Pancreas (tissue), 10 donors: ENCODE measurements around the gene RASGRP3. TPM values are rescaled to one million over a fixed set of nuclear protein-coding genes. Genes with fewer than 3 reads are reported as not detected.

ENCODE experiments used
- ATAC-seq, 4 donors: fragments of 200-7000 bp; cut with Tn5 transposase; one replicate each; pipeline versions ENCODE4 v1.8.0 to v1.9.1; 2020; ENCODE audit warnings: mild to moderate bottlenecking in 4 of 4, moderate library complexity in 4 of 4
- DNase-seq, 6 donors: peaks; one replicate each; pipeline ENCODE4 v3.0.0-alpha.2; 2020
- FAIRE-seq: peaks from 2 replicates; lab custom pipeline; 2012; peaks lifted over from hg19 to GRCh38; lab: Jason Lieb, UNC
- H3K27ac ChIP-seq, 4 donors: fragments of 200-600 bp; sonication (generic); 1 replicate in 3 of 4; 2 replicates in 1 of 4; pipeline versions ENCODE4 v1.5.0 to v1.8.0; 2020
- H3K27me3 ChIP-seq, 4 donors: fragments of 200-600 bp; one replicate each; pipeline ENCODE4 v1.8.0; 2021
- H3K36me3 ChIP-seq, 3 donors: fragments of 200-600 bp; sonication (generic) in 1 of 3; one replicate each; pipeline versions ENCODE4 v1.5.0 to v1.8.0; 2020 to 2021
- H3K4me1 ChIP-seq, 3 donors: fragments of 200-600 bp; one replicate each; pipeline ENCODE4 v1.8.0; 2021
- H3K4me3 ChIP-seq, 4 donors: fragments of 200-600 bp; sonication (generic) in 2 of 4; one replicate each; pipeline versions ENCODE4 v1.5.0 to v1.8.0; 2020 to 2021
- H3K9me3 ChIP-seq, 4 donors: fragments of 200-600 bp; one replicate each; pipeline ENCODE4 v1.8.0; 2021
- WGBS, 2 donors: extraction: QIAGEN DNeasy Blood & Tissue Kit; methylation state at CpG; one replicate each; pipeline ENCODE4 v1.1.7; 2013; 5-methylcytosine and 5-hydroxymethylcytosine counted together
- intact Hi-C, 3 donors: fragments of 100-400 bp; cut with DNase I; formaldehyde crosslinking; loops; one replicate each; pipeline versions ENCODE4 v1.11.1 to v1.14.2; 2022
- polyA plus RNA-seq, 2 donors: library from polyadenylated mRNA; stranded (reverse); fragments of 200-250 nt; gene quantifications; one replicate each; pipeline ENCODE4 v1.2.3, GENCODE V29; 2013
- total RNA-seq, 6 donors: library from RNA; stranded (reverse); fragmentation: NEBNext Ultra II Directional in 4 of 6; extraction: Animal tissue kit (Norgen Biotek cat#: 25700) in 4 of 6; gene quantifications; one replicate each; pipeline versions ENCODE4 v1.2.1 to v1.2.4, GENCODE V29; 2021 to 2023
- TF ChIP-seq, protein P1 (sequence below), 4 donors: fragments of 200-600 bp; sonication (generic) in 3 of 4; IDR thresholded peaks; one replicate each; pipeline versions ENCODE4 v1.5.0 to v1.8.0; 2021; ENCODE audit warnings: antibody characterized with exemption in 4 of 4
- donor health status: healthy with polysubstance abuse.
- donor health status: DM: no; HTN: no; CAD: no; lungs with moderate emphysema.
- donor health status: DM: no; HTN: no; CAD: no.
- donor health status: control.
- donor health status: control.
- donor health status: Bipolar disorder and iron deficiency.
- donor health status: DM: yes; HTN: yes; CAD: no.
- donor health status: DM: no; HTN: no; CAD: no.
- donor health status: DM: no; HTN: no; CAD: no.
- donor health status: DM: yes; HTN: yes; CAD: no.

Gene RASGRP3
- total and polyA plus RNA-seq, 8 donors, result 0.92 to 14.9 (median 3.0) TPM

DNA sequence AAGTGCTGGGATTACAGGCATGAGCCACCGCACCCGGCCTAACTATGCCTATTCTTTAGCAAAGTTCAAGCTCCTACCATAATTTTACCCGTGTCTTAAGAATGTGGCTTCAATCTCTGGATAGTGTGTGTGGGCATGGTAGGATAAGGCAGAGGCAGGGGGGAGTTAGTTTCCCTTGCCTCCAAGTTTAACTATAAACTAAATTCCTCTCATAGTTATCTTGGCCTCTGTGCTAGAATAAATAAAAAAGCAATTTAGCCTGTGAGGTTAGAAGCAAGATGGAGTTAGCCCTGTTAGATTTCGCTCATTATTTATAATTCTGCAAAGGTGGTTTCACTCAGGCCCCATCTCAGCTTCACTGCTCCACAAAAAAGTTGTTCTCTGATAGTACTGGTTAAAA is 129.7 kb downstream of the RASGRP3 start:
- H3K36me3 ChIP-seq, result no peaks in the 10 kb centered on the region
- no peak for FAIRE-seq
- no peak for DNase-seq
- no peaks in the 10 kb centered on the region for H3K4me1 ChIP-seq
- no peak overlapping the region for H3K4me3 ChIP-seq
- H3K9me3 ChIP-seq, result no peaks in the 10 kb centered on the region
- no peak for ATAC-seq
- H3K27me3 ChIP-seq, result no peaks in the 10 kb centered on the region
- intact Hi-C loops, result no loop called here
- no peak overlapping the region for H3K27ac ChIP-seq
- 91% methylated on average over 4 of the region's 4 CpGs for WGBS, 2 donors
- TF ChIP-seq, protein P1, sequence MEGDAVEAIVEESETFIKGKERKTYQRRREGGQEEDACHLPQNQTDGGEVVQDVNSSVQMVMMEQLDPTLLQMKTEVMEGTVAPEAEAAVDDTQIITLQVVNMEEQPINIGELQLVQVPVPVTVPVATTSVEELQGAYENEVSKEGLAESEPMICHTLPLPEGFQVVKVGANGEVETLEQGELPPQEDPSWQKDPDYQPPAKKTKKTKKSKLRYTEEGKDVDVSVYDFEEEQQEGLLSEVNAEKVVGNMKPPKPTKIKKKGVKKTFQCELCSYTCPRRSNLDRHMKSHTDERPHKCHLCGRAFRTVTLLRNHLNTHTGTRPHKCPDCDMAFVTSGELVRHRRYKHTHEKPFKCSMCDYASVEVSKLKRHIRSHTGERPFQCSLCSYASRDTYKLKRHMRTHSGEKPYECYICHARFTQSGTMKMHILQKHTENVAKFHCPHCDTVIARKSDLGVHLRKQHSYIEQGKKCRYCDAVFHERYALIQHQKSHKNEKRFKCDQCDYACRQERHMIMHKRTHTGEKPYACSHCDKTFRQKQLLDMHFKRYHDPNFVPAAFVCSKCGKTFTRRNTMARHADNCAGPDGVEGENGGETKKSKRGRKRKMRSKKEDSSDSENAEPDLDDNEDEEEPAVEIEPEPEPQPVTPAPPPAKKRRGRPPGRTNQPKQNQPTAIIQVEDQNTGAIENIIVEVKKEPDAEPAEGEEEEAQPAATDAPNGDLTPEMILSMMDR (IDR thresholded peaks at IDR 0.05), result no peak

- ATAC-seq, result no peak
Measured at GRCh38 chr2:33606622-33607021, 130.2 kb downstream of the RASGRP3 start.

DNA sequence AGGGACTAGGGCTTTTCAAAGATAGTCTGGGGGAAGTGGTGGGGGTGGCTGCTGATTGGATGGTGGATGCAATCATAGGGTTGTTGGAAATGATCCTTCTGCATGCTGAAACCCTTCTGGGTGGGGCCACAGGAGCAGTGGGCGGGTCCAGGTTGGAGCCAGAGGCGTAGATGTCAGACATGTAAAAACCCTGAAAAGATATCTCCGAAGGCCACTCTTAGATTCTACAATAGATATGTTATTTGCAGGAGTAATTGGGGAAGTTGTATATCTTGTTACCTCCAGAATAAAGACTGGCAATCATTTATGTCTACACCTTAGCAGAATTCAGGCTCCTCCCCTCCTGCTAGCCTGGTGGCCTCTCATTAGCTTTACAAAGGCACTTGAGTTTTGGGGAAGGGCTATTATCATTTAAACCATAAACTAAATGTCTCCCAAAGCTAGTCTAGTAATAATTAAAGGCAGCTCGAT is 130.8 kb downstream of the RASGRP3 start:
- intact Hi-C loops, result no loop called here
- H3K36me3 ChIP-seq, result no peaks in the 10 kb centered on the region
- H3K27ac ChIP-seq, result no peak overlapping the region
- H3K27me3 ChIP-seq, result no peaks in the 10 kb centered on the region
- 61 to 69% methylated on average over 4 of the region's 4 CpGs for WGBS, 2 donors
- no peaks in the 10 kb centered on the region for H3K4me1 ChIP-seq
- FAIRE-seq (no peak), DNase-seq (no peak), ATAC-seq (no peak)
- TF ChIP-seq, protein P1 (IDR thresholded peaks at IDR 0.05), result no peak
- no peaks in the 10 kb centered on the region for H3K9me3 ChIP-seq
- no peak overlapping the region for H3K4me3 ChIP-seq

More at GRCh38 chr2:33606622-33607021, 130.2 kb downstream of the RASGRP3 start:
- no peaks in the 10 kb centered on the region for H3K9me3 ChIP-seq
- H3K27me3 ChIP-seq, result no peaks in the 10 kb centered on the region
- no peaks in the 10 kb centered on the region for H3K36me3 ChIP-seq
- intact Hi-C loops, result no loop called here
- H3K4me1 ChIP-seq, result no peaks in the 10 kb centered on the region
- DNase-seq, result no peak
- H3K4me3 ChIP-seq, result no peak overlapping the region
- no peak for FAIRE-seq
- TF ChIP-seq, protein P1 (IDR thresholded peaks at IDR 0.05), result no peak
- H3K27ac ChIP-seq, result no peak overlapping the region
- 95% methylated on average over 7 of the region's 7 CpGs for WGBS, 2 donors

DNA sequence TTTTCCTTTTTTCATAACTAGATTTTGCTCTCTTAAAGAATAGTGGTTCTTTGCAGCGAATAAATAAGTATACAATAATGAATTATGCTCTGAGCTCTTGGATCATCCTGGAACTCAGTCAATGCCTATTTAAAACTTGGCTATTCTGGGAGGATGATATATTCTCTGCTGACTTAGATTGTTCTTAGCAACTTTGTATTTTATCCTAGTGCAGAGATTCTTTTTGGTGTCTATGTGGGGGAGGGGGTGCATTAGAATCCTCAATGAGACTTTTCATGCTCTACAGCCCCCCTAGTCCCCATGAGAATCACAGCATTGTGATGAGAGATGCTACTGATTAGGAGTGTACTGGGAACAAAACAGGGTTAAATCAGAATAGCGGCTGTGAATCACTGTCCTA is 131.5 kb downstream of the RASGRP3 start:
- no peak for ATAC-seq
- DNase-seq, result no peak
- FAIRE-seq, result no peak
- H3K4me3 ChIP-seq, result no peak overlapping the region
- H3K27me3 ChIP-seq, result no peaks in the 10 kb centered on the region
- intact Hi-C loops, result no loop called here
- H3K4me1 ChIP-seq, result no peaks in the 10 kb centered on the region
- no peak overlapping the region for H3K27ac ChIP-seq
- H3K9me3 ChIP-seq, result no peaks in the 10 kb centered on the region
- 52 to 59% methylated on average over 2 of the region's 2 CpGs for WGBS, 2 donors
- H3K36me3 ChIP-seq, result no peaks in the 10 kb centered on the region
- TF ChIP-seq, protein P1 (IDR thresholded peaks at IDR 0.05), result no peak

DNA sequence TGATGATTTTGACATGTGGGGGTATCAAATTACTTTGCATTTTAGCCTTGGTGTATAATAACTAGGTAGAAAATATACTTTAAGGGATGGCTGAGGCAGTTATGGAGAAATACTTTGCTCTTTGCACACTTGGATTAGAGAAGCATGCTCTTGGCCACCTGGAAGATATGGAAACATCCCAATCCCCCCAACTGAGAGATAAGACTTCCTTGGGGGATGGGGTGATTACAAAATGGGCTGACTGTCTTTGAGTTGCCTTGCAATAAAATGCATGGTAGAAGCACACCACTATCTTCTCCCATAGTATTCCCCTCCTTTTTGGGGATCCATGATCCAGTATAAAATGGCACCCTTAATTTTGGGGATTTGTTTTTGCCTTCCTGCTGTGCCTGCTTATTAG is 137.7 kb downstream of the RASGRP3 start:
- Histone ChIP-seq H3K27me3 (no peaks in the 10 kb centered on the region), H3K4me3 (no peak overlapping the region), H3K36me3 (no peaks in the 10 kb centered on the region), H3K27ac (no peak overlapping the region), H3K9me3 (no peaks in the 10 kb centered on the region), H3K4me1 (no peaks in the 10 kb centered on the region)
- intact Hi-C loops, result no loop called here
- no peak for FAIRE-seq
- ATAC-seq, result no peak
- DNase-seq, result no peak
- TF ChIP-seq, protein P1 (IDR thresholded peaks at IDR 0.05), result no peak

Other genes with a start within 250 kb of the RASGRP3 start
- gene FAM98A, start 122.7 kb downstream of the RASGRP3 start, total RNA-seq, result 10 to 100 TPM; 10.2 to 25.3 (median 19.0) TPM
- 10 to 100 TPM in 1 of 2 donors, 1 to 10 TPM in 1; 8.9 to 11.0 TPM for gene FAM98A, start 122.7 kb downstream of the RASGRP3 start, polyA plus RNA-seq